HepG2 (cell line): Measurements from ENCODE around the gene ANKRD10. TPM values are rescaled to one million over a fixed set of nuclear protein-coding genes. Genes with fewer than 3 reads are reported as not detected.

Experiments
- ARID4A ChIP-seq: sonication (generic); formaldehyde crosslinking; IDR thresholded peaks from 2 replicates; pipeline ENCODE4 v1.5.0; 2020; ENCODE audit warnings: mild to moderate bottlenecking, missing genetic modification reagents, borderline replicate concordance
- CBX5 ChIP-seq: sonication (generic); formaldehyde crosslinking; IDR thresholded peaks from 2 replicates; pipeline ENCODE4 v1.4.0; 2020; ENCODE audit warnings: missing genetic modification reagents, borderline replicate concordance
- FOSL2 ChIP-seq: sonication (generic); formaldehyde crosslinking; IDR thresholded peaks from 2 replicates; pipeline ENCODE4 v1.4.0; 2020; ENCODE audit warnings: missing genetic modification reagents
- GATAD1 ChIP-seq: IDR thresholded peaks from 2 replicates; pipeline ENCODE4 v1.6.1; 2016; ENCODE audit warnings: missing genetic modification reagents, missing compliant biosample characterization
- GRHL1 ChIP-seq: sonication (generic); formaldehyde crosslinking; conservative IDR thresholded peaks from 2 replicates; pipeline ENCODE4 v1.8.0; 2022; ENCODE audit warnings: missing genetic modification reagents
- HDAC1 ChIP-seq: sonication (generic); formaldehyde crosslinking; IDR thresholded peaks from 2 replicates; pipeline ENCODE4 v1.5.1; 2020; ENCODE audit warnings: mild to moderate bottlenecking, missing genetic modification reagents
- JUND ChIP-seq: sonication (generic); formaldehyde crosslinking; IDR thresholded peaks from 2 replicates; pipeline ENCODE4 v1.8.0; 2022; ENCODE audit warnings: mild to moderate bottlenecking, missing genetic modification reagents
- KDM4B ChIP-seq: sonication (generic); formaldehyde crosslinking; IDR thresholded peaks from 2 replicates; pipeline ENCODE4 v1.4.0; 2020; ENCODE audit warnings: missing genetic modification reagents
- KLF9 ChIP-seq: IDR thresholded peaks from 2 replicates; pipeline ENCODE4 v1.6.1; 2016; ENCODE audit warnings: low read depth
- NPAS2 ChIP-seq: sonication (generic); formaldehyde crosslinking; IDR thresholded peaks from 2 replicates; pipeline ENCODE4 v1.8.0; 2022; ENCODE audit warnings: mild to moderate bottlenecking, missing genetic modification reagents, borderline replicate concordance
- POLR2AphosphoS2 ChIP-seq: IDR thresholded peaks from 2 replicates; pipeline ENCODE4 v1.6.1; 2011; ENCODE audit warnings: low read depth, low read length, improper control_type of control experiment
- PTBP1 ChIP-seq: fragments of 200-400 bp; formaldehyde crosslinking; IDR thresholded peaks from 2 replicates; pipeline ENCODE4 v1.6.1; 2018; ENCODE audit warnings: low read length, low read depth; ENCODE audit not compliant: poor library complexity, severe bottlenecking
- SP1 ChIP-seq, 2 experiments: fragments of 450-650 bp in 1 of 2; sonication (generic) in 1 of 2; formaldehyde crosslinking in 1 of 2; IDR thresholded peaks; 2 replicates each; pipeline versions ENCODE4 v1.4.0 to v1.6.1; 2016 to 2020; ENCODE audit warnings: missing genetic modification reagents in 1 of 2
- TP53 ChIP-seq: sonication (generic); formaldehyde crosslinking; conservative IDR thresholded peaks from 2 replicates; pipeline ENCODE4 v1.4.0; 2020; ENCODE audit warnings: missing genetic modification reagents
- ZNF441 ChIP-seq: sonication (generic); formaldehyde crosslinking; IDR thresholded peaks from 2 replicates; pipeline ENCODE4 v1.7.0; 2021; ENCODE audit warnings: missing genetic modification reagents, borderline replicate concordance
- ZNF773 ChIP-seq: sonication (generic); formaldehyde crosslinking; IDR thresholded peaks from 2 replicates; pipeline ENCODE4 v1.4.0; 2020; ENCODE audit warnings: missing genetic modification reagents, borderline replicate concordance
- ZNF850 ChIP-seq: sonication (generic); formaldehyde crosslinking; conservative IDR thresholded peaks from 2 replicates; pipeline ENCODE4 v1.9.0; 2021; ENCODE audit warnings: mild to moderate bottlenecking, missing genetic modification reagents
- polyA plus RNA-seq, 8 experiments: library from polyadenylated mRNA; depleted of rRNA in 3 of 8; stranded (reverse) in 7 of 8; unstranded in 1 of 8; fragments of >200 nt; fragmentation: Illumina TruSeq in 4 of 8; extraction: Trizol in 4 of 8; gene quantifications; 2 replicates each; pipeline versions ENCODE4 v1.2.1 to v1.2.3, GENCODE V29; 2011 to 2016; ENCODE audit warnings: low read depth in 4 of 8, missing spikeins in 1 of 8, mixed read lengths in 1 of 8; ENCODE audit not compliant: insufficient read depth in 1 of 8
- total RNA-seq, 5 experiments: library from RNA; depleted of rRNA; stranded (reverse); fragments of >200 nt; fragmentation: Illumina TruSeq; extraction: Trizol; gene quantifications; 2 replicates each; pipeline ENCODE4 v1.2.3, GENCODE V29; 2016; ENCODE audit warnings: low read depth in 1 of 5
- TF ChIP-seq, protein P1 (sequence below): sonication (generic); formaldehyde crosslinking; IDR thresholded peaks from 2 replicates; pipeline ENCODE4 v1.5.1; 2020; ENCODE audit warnings: mild to moderate bottlenecking, moderate library complexity, missing genetic modification reagents
- TF ChIP-seq, protein P2 (sequence below): IDR thresholded peaks from 2 replicates; pipeline ENCODE4 v1.6.1; 2012; ENCODE audit warnings: inconsistent platforms

The ANKRD10 gene
- total and polyA plus RNA-seq, 2 of the 13 experiments (the other 11 are each of a cell fraction or from before 2014, with no cell fraction given): 108 to 115 TPM

GRCh38 chr13:110914331-110915056 lies 375 bp downstream of the ANKRD10 start (continued):
- no peak for TF ChIP-seq PTBP1
- TF ChIP-seq GRHL1 (CRISPR knock-in tag): no peak
- TF ChIP-seq JUND (CRISPR knock-in tag): no peak; the same call in 1 of the 2 replicates
- peak; percentile 60; the same call in 1 of the 2 replicates for TF ChIP-seq TP53 (CRISPR knock-in tag)
- peak; percentile 21; the same call in 1 of the 2 replicates for TF ChIP-seq GATAD1 (CRISPR knock-in tag)
- 0 out of 2 replicates have a peak, but pooled peaks have one; percentile 64 for TF ChIP-seq POLR2AphosphoS2
- TF ChIP-seq, protein P1, sequence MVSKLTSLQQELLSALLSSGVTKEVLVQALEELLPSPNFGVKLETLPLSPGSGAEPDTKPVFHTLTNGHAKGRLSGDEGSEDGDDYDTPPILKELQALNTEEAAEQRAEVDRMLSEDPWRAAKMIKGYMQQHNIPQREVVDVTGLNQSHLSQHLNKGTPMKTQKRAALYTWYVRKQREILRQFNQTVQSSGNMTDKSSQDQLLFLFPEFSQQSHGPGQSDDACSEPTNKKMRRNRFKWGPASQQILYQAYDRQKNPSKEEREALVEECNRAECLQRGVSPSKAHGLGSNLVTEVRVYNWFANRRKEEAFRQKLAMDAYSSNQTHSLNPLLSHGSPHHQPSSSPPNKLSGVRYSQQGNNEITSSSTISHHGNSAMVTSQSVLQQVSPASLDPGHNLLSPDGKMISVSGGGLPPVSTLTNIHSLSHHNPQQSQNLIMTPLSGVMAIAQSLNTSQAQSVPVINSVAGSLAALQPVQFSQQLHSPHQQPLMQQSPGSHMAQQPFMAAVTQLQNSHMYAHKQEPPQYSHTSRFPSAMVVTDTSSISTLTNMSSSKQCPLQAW (CRISPR knock-in tag): 0 out of 2 replicates have a peak, but pooled peaks have one; percentile 18
- TF ChIP-seq NPAS2 (CRISPR knock-in tag): no peak
- no peak for TF ChIP-seq SP1 (IDR thresholded peaks at IDR 0.05)
- no peak; the same call in none of the 2 replicates for TF ChIP-seq SP1 (CRISPR knock-in tag; IDR thresholded peaks at IDR 0.05)
- peak; percentile 84 for TF ChIP-seq ARID4A
- peak; percentile 26; the same call in 1 of the 2 replicates for TF ChIP-seq FOSL2
- TF ChIP-seq KDM4B (CRISPR knock-in tag): no peak
- no peak for TF ChIP-seq CBX5 (CRISPR knock-in tag)
- TF ChIP-seq, protein P2, sequence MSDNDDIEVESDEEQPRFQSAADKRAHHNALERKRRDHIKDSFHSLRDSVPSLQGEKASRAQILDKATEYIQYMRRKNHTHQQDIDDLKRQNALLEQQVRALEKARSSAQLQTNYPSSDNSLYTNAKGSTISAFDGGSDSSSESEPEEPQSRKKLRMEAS: peak; percentile 38
- TF ChIP-seq ZNF441 (CRISPR knock-in tag): peak; percentile 56; the same call in 1 of the 2 replicates
- TF ChIP-seq KLF9 (CRISPR knock-in tag): no peak
- TF ChIP-seq ZNF773 (CRISPR knock-in tag): peak; percentile 81; the same call in 1 of the 2 replicates
- TF ChIP-seq ZNF850: 0 out of 2 replicates have a peak, but pooled peaks have one; percentile 25
- TF ChIP-seq HDAC1 (CRISPR knock-in tag): peak; percentile 73
